Hematopoietic multipotent progenitor cell treated with erythropoietin and hydrocortisone succinate and interleukin-3 and kit ligand, for 15 days (in vitro differentiated cells): ENCODE results near the gene SERTM2.

ENCODE experiments used
- DNase-seq: peaks from one replicate; pipeline ENCODE4 v3.0.0-alpha.2; 2015; ENCODE audit warnings: low spot score

SERTM2 gene

DNA sequence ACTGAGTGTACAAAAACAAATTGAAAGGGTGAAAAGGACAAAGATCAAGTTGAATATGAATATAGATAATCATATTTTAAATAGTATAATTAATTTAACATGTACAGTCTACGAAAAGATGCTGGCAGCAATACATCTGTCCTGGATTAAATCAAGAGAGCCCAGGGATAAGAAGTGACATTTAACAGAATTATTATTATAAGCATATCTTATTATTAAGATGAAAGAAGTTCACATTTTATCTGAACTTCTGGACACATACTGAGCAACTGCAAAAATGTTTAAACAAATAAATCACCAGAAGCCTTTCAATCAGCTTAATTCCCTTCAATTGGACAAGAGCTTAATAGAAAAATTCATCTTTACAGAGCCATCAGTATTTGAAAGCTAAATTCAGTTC lies 50.4 kb downstream of the SERTM2 start:
- no peak for DNase-seq

DNA sequence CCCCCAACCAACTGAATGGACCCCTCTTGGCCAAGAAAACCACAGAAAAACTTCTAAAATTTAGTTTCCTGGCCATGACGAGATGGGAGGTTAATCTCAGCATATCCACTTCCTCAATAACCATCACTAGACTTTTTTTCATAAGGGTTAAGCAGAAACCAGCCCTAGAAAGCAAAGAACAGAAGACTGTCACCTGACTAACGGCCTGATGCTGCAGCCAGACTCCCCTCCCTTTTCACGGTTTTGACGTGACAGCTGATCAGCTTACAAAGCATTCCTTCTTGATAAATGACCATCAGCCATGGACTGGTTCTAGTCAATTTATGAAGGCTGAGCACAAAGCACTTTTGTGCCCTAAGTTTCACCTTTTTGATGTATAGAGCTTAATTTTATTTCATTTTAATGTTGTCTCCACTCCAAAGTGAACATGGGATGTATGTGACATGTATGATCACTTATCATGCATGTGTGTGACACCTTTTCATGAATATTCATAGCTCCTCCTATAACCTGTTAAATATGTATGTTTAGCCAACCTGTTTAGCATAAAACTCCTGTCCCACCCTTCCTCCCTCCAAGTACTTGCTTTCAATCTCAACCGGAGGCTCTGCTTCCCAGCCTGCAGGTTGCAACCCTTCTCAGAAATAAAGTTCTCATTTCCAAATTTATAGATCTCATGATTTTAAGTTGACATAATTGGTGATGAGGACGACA lies 56.3 kb downstream of the SERTM2 start:
- DNase-seq, result no peak

DNA sequence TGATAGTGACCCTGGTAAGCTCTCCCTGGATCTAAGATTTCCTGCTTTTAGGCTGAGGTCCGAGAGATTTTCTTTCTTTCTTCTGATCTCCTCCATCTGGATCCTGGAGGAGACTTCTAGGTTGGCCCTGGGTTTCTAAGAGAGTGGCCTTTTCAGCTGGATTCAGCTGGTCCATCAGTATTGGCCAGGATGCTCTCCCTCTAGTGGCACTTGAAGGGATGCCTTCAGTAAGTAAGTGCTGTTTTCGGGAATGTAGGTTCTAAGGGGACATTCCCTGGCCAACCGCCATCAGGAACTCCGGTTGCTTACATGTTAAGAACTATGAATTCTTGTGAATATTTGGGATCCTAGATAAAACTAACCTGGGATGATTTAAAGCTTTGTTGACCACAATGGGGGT lies 56.9 kb downstream of the SERTM2 start:
- DNase-seq, result no peak

DNA sequence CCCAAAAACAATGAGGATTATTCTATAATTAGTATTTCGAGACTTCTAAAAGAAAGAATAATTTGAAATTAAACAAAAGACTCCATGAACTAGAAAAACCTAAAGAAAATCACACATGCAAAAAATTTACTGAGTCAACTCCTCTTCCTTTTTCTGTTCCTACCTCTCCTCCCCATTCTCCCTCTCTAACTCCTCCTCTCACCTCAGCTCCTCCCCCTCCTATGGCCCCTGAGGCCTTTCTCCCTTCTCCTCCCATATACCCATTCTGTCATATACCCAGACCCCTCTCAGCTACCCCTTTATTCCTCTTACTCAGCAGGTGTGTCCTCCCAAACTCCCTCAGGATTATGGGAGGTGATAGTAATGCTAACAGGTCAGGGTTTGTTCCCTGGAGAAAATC lies 57.4 kb downstream of the SERTM2 start:
- no peak for DNase-seq
